T-helper 2 cell treated with Interferon-gamma antibody and Interleukin-4, amounts not matched to agents 5 μg/mL and 100 μg/mL, for 36 hours (primary cell): Measurements from ENCODE around the gene MOB3B.

Experiments
- DNase-seq: peaks from one replicate; pipeline ENCODE4 v3.0.0; 2021; ENCODE audit warnings: low spot score
- H3K27ac Mint-ChIP-seq: one replicate; pipeline ENCODE4 v1.8.0; 2021; ENCODE audit warnings: mild to moderate bottlenecking, mixed read lengths
- H3K27me3 Mint-ChIP-seq: one replicate; pipeline ENCODE4 v1.8.0; 2021; ENCODE audit warnings: low read depth, mixed read lengths
- H3K36me3 Mint-ChIP-seq: one replicate; pipeline ENCODE4 v1.8.0; 2021; ENCODE audit warnings: low read depth, mixed read lengths
- H3K4me1 Mint-ChIP-seq: one replicate; pipeline ENCODE4 v1.8.0; 2021; ENCODE audit warnings: low read depth, mixed read lengths
- H3K4me3 Mint-ChIP-seq: one replicate; pipeline ENCODE4 v1.8.0; 2022; ENCODE audit warnings: mild to moderate bottlenecking, moderate library complexity, mixed read lengths
- H3K9me3 Mint-ChIP-seq: one replicate; pipeline ENCODE4 v1.8.0; 2021; ENCODE audit warnings: mixed read lengths

The MOB3B gene

GRCh38 chr9:27489087-27489876 lies 40.3 kb downstream of the MOB3B start:
- no peak for DNase-seq
- Mint-ChIP-seq H3K36me3 (no peaks in the 10 kb centered on the region), H3K4me3 (no peak overlapping the region), H3K9me3 (peaks cover 2% of the 10 kb centered on the region), H3K27me3 (no peaks in the 10 kb centered on the region), H3K4me1 (peaks cover 16% of the 10 kb centered on the region), H3K27ac (no peak overlapping the region)

- no peaks in the 10 kb centered on the region for H3K36me3 Mint-ChIP-seq
- no peak overlapping the region for H3K27ac Mint-ChIP-seq
- H3K4me1 Mint-ChIP-seq = peaks cover 16% of the 10 kb centered on the region
- H3K9me3 Mint-ChIP-seq = no peaks in the 10 kb centered on the region
- H3K27me3 Mint-ChIP-seq = no peaks in the 10 kb centered on the region
- no peak overlapping the region for H3K4me3 Mint-ChIP-seq
- DNase-seq = no peak
These were observed 41.7 kb downstream of the MOB3B start for GRCh38 chr9:27487927-27488326.

- Mint-ChIP-seq H3K9me3 (no peaks in the 10 kb centered on the region), H3K4me1 (peaks cover 16% of the 10 kb centered on the region), H3K27ac (no peak overlapping the region), H3K4me3 (no peak overlapping the region), H3K27me3 (no peaks in the 10 kb centered on the region), H3K36me3 (no peaks in the 10 kb centered on the region)
- no peak for DNase-seq
These were observed 42.4 kb downstream of the MOB3B start for GRCh38 chr9:27487128-27487640.

GRCh38 chr9:27485158-27485557 lies 44.5 kb downstream of the MOB3B start:
- no peak overlapping the region for H3K27ac Mint-ChIP-seq

GRCh38 chr9:27483576-27483975 lies 46.0 kb downstream of the MOB3B start:
- Mint-ChIP-seq H3K27ac (no peak overlapping the region), H3K36me3 (no peaks in the 10 kb centered on the region), H3K4me3 (no peak overlapping the region), H3K9me3 (peaks cover 5% of the 10 kb centered on the region), H3K27me3 (no peaks in the 10 kb centered on the region), H3K4me1 (peaks cover 14% of the 10 kb centered on the region)
- DNase-seq = no peak

More at GRCh38 chr9:27485158-27485557, 44.5 kb downstream of the MOB3B start:
- H3K9me3 Mint-ChIP-seq = no peaks in the 10 kb centered on the region
- H3K36me3 Mint-ChIP-seq = no peaks in the 10 kb centered on the region
- H3K27me3 Mint-ChIP-seq = no peaks in the 10 kb centered on the region
- peaks cover 16% of the 10 kb centered on the region for H3K4me1 Mint-ChIP-seq
- no peak for DNase-seq
- H3K4me3 Mint-ChIP-seq = no peak overlapping the region

- H3K9me3 Mint-ChIP-seq = peaks cover 13% of the 10 kb centered on the region
- H3K27ac Mint-ChIP-seq = no peak overlapping the region
- H3K4me3 Mint-ChIP-seq = no peak overlapping the region
- DNase-seq = no peak
- no peaks in the 10 kb centered on the region for H3K36me3 Mint-ChIP-seq
- H3K4me1 Mint-ChIP-seq = peaks cover 14% of the 10 kb centered on the region
- H3K27me3 Mint-ChIP-seq = no peaks in the 10 kb centered on the region
These were observed 46.9 kb downstream of the MOB3B start for GRCh38 chr9:27482709-27483108.

- Mint-ChIP-seq H3K27ac (no peak overlapping the region), H3K4me1 (no peaks in the 10 kb centered on the region), H3K4me3 (no peak overlapping the region), H3K27me3 (no peaks in the 10 kb centered on the region), H3K9me3 (peaks cover 14% of the 10 kb centered on the region), H3K36me3 (no peaks in the 10 kb centered on the region)
- no peak for DNase-seq
These were observed 51.3 kb downstream of the MOB3B start for GRCh38 chr9:27478322-27478721.

- Mint-ChIP-seq H3K27me3 (no peaks in the 10 kb centered on the region), H3K36me3 (no peaks in the 10 kb centered on the region), H3K4me3 (no peak overlapping the region), H3K4me1 (no peaks in the 10 kb centered on the region), H3K9me3 (peaks cover 14% of the 10 kb centered on the region), H3K27ac (no peak overlapping the region)
- DNase-seq = no peak
These were observed 52.6 kb downstream of the MOB3B start for GRCh38 chr9:27476870-27477515.

- no peaks in the 10 kb centered on the region for H3K4me1 Mint-ChIP-seq
- no peak overlapping the region for H3K27ac Mint-ChIP-seq
- no peaks in the 10 kb centered on the region for H3K27me3 Mint-ChIP-seq
- H3K36me3 Mint-ChIP-seq = no peaks in the 10 kb centered on the region
- DNase-seq = no peak
- H3K9me3 Mint-ChIP-seq = peaks cover 14% of the 10 kb centered on the region
- H3K4me3 Mint-ChIP-seq = no peak overlapping the region
These were observed 54.5 kb downstream of the MOB3B start for GRCh38 chr9:27475057-27475595.

- Mint-ChIP-seq H3K4me1 (no peaks in the 10 kb centered on the region), H3K36me3 (no peaks in the 10 kb centered on the region), H3K27ac (no peak overlapping the region), H3K9me3 (peaks cover 14% of the 10 kb centered on the region), H3K27me3 (no peaks in the 10 kb centered on the region), H3K4me3 (no peak overlapping the region)
- no peak for DNase-seq
These were observed 55.3 kb downstream of the MOB3B start for GRCh38 chr9:27474305-27474704.

- no peaks in the 10 kb centered on the region for H3K36me3 Mint-ChIP-seq
- H3K9me3 Mint-ChIP-seq = peaks cover 4% of the 10 kb centered on the region
- no peaks in the 10 kb centered on the region for H3K27me3 Mint-ChIP-seq
- DNase-seq = no peak
- H3K27ac Mint-ChIP-seq = no peak overlapping the region
- no peak overlapping the region for H3K4me3 Mint-ChIP-seq
- peaks cover 6% of the 10 kb centered on the region for H3K4me1 Mint-ChIP-seq
These were observed 56.5 kb downstream of the MOB3B start for GRCh38 chr9:27473111-27473529.

GRCh38 chr9:27472195-27472594 lies 57.4 kb downstream of the MOB3B start:
- no peaks in the 10 kb centered on the region for H3K9me3 Mint-ChIP-seq
- no peaks in the 10 kb centered on the region for H3K36me3 Mint-ChIP-seq
- DNase-seq = no peak
- no peak overlapping the region for H3K4me3 Mint-ChIP-seq
- no peak overlapping the region for H3K27ac Mint-ChIP-seq
- H3K27me3 Mint-ChIP-seq = no peaks in the 10 kb centered on the region
- peaks cover 6% of the 10 kb centered on the region for H3K4me1 Mint-ChIP-seq

- no peak overlapping the region for H3K4me3 Mint-ChIP-seq
- no peaks in the 10 kb centered on the region for H3K36me3 Mint-ChIP-seq
- DNase-seq = no peak
- H3K9me3 Mint-ChIP-seq = no peaks in the 10 kb centered on the region
- H3K27me3 Mint-ChIP-seq = no peaks in the 10 kb centered on the region
- peaks cover 6% of the 10 kb centered on the region for H3K4me1 Mint-ChIP-seq
- H3K27ac Mint-ChIP-seq = no peak overlapping the region
These were observed 57.8 kb downstream of the MOB3B start for GRCh38 chr9:27471789-27472188.

- Mint-ChIP-seq H3K4me3 (no peak overlapping the region), H3K27me3 (no peaks in the 10 kb centered on the region), H3K9me3 (no peaks in the 10 kb centered on the region), H3K36me3 (no peaks in the 10 kb centered on the region), H3K4me1 (peaks cover 6% of the 10 kb centered on the region), H3K27ac (no peak overlapping the region)
- DNase-seq = no peak
These were observed 58.2 kb downstream of the MOB3B start for GRCh38 chr9:27471366-27471765.
